ENCODE measurements around the gene YAP1. TPM values are rescaled to one million over a fixed set of nuclear protein-coding genes. Genes with fewer than 3 reads are reported as not detected.

Gene YAP1
- total and polyA plus RNA-seq, 4 donors = 3.7 to 65.6 (median 18.3) TPM

GRCh38 chr11:102237096-102237735, 127.0 kb downstream of the YAP1 start:
- H3K27me3 ChIP-seq (ENCODE audit: control insufficient read depth in 4 of 4, insufficient read depth in 4 of 4, low read length in 3 of 4) = no peaks in the 10 kb centered on the region
- H3K36me3 ChIP-seq (ENCODE audit: control insufficient read depth in 4 of 4, insufficient read depth in 3 of 4, low read depth in 1 of 4, low read length in 3 of 4) = no peaks in the 10 kb centered on the region
- TF ChIP-seq EGR1 (IDR thresholded peaks at IDR 0.05; ENCODE audit: low read depth in 2 of 2) = no peak
- no peak for TF ChIP-seq FOXA1 (IDR thresholded peaks at IDR 0.05)
- TF ChIP-seq ZBTB33 (IDR thresholded peaks at IDR 0.05) = no peak
- no peak for TF ChIP-seq REST (IDR thresholded peaks at IDR 0.05)
- no peak for TF ChIP-seq HNF4A (conservative IDR thresholded peaks at IDR 0.05)
- no peak for TF ChIP-seq FOXA2 (IDR thresholded peaks at IDR 0.05)
- no peak for TF ChIP-seq GABPA (IDR thresholded peaks at IDR 0.05 in 1 of 2, conservative IDR thresholded peaks at IDR 0.05 in 1 of 2)
- TF ChIP-seq NR2F2 (IDR thresholded peaks at IDR 0.05) = no peak
- no peak for TF ChIP-seq YY1 (IDR thresholded peaks at IDR 0.05)
- TF ChIP-seq TAF1 (conservative IDR thresholded peaks at IDR 0.05) = no peak
- no peak for TF ChIP-seq RAD21 (IDR thresholded peaks at IDR 0.05)
- TF ChIP-seq HNF4G (IDR thresholded peaks at IDR 0.05) = no peak
- TF ChIP-seq, protein P1, sequence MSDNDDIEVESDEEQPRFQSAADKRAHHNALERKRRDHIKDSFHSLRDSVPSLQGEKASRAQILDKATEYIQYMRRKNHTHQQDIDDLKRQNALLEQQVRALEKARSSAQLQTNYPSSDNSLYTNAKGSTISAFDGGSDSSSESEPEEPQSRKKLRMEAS (IDR thresholded peaks at IDR 0.05) = no peak
- TF ChIP-seq, protein P2, sequence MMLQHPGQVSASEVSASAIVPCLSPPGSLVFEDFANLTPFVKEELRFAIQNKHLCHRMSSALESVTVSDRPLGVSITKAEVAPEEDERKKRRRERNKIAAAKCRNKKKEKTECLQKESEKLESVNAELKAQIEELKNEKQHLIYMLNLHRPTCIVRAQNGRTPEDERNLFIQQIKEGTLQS (IDR thresholded peaks at IDR 0.05) = no peak
- TF ChIP-seq SP1 (IDR thresholded peaks at IDR 0.05) = no peak
- TF ChIP-seq RXRA (IDR thresholded peaks at IDR 0.05) = no peak
- TF ChIP-seq, protein P3, sequence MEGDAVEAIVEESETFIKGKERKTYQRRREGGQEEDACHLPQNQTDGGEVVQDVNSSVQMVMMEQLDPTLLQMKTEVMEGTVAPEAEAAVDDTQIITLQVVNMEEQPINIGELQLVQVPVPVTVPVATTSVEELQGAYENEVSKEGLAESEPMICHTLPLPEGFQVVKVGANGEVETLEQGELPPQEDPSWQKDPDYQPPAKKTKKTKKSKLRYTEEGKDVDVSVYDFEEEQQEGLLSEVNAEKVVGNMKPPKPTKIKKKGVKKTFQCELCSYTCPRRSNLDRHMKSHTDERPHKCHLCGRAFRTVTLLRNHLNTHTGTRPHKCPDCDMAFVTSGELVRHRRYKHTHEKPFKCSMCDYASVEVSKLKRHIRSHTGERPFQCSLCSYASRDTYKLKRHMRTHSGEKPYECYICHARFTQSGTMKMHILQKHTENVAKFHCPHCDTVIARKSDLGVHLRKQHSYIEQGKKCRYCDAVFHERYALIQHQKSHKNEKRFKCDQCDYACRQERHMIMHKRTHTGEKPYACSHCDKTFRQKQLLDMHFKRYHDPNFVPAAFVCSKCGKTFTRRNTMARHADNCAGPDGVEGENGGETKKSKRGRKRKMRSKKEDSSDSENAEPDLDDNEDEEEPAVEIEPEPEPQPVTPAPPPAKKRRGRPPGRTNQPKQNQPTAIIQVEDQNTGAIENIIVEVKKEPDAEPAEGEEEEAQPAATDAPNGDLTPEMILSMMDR (IDR thresholded peaks at IDR 0.05; ENCODE audit: low read depth, low read length, missing input control) = no peak
- no peak for TF ChIP-seq JUND (IDR thresholded peaks at IDR 0.05)
- H3K9ac ChIP-seq (ENCODE audit: low read depth in 1 of 2, low read length in 2 of 2) = no peak overlapping the region
- 89% methylated on average over 5 of the region's 5 CpGs for WGBS
- no peak overlapping the region for H3K27ac ChIP-seq (ENCODE audit: low read depth in 1 of 2, low read length in 2 of 2)
- no peak overlapping the region for H3K4me3 ChIP-seq (ENCODE audit: low read depth in 1 of 3, low read length in 3 of 3)
- peaks cover 0 to 2% (median 0%) of the 10 kb centered on the region in 4 donors for H3K4me1 ChIP-seq (ENCODE audit: control insufficient read depth in 4 of 4, insufficient read depth in 4 of 4, low read length in 3 of 4)
- DNase-seq (ENCODE audit: low spot score) = no peak
- no peaks in the 10 kb centered on the region for H3K9me3 ChIP-seq (ENCODE audit: control insufficient read depth in 4 of 4, low read length in 3 of 4)

Data from liver (tissue), 9 donors.